CD4-positive, alpha-beta T cell (primary cell): Measurements from ENCODE around the gene CMTR1. TPM values are rescaled to one million over a fixed set of nuclear protein-coding genes. Genes with fewer than 3 reads are reported as not detected.
"Not testable (repeated sequence)": the region's sequence is repeated elsewhere in the genome, so short reads cannot be mapped to it uniquely, and the experiment has no call there.

ENCODE experiments used
- ATAC-seq: fragments of 200-7000 bp; cut with Tn5 transposase; one replicate; pipeline ENCODE4 v1.10.0; 2022; ENCODE audit warnings: mild to moderate bottlenecking; ENCODE audit not compliant: poor library complexity
- CTCF ChIA-PET: fragments of 350-600 bp; sonication (Branson Sonifier 250); formaldehyde crosslinking; loops from one replicate; lab custom pipeline; 2021; ENCODE audit warnings: antibody characterized with exemption, inconsistent platforms; lab: Charles Lee
- POLR2A ChIA-PET: fragments of 350-600 bp; sonication (Branson Sonifier 250); formaldehyde crosslinking; loops from one replicate; lab custom pipeline; 2021; ENCODE audit warnings: antibody characterized with exemption, inconsistent platforms; lab: Charles Lee
- DNase-seq, 14 experiments: peaks; one replicate each; pipeline ENCODE4 v3.0.0-alpha.2; 2013 to 2020; ENCODE audit warnings: mixed read lengths in 2 of 14
- H3K27ac ChIP-seq, 2 donors: one replicate each; pipeline versions ENCODE4 v1.5.1 to v1.7.0; 2013; ENCODE audit warnings: low read length in 2 of 2, low read depth in 1 of 2, mild to moderate bottlenecking in 1 of 2
- H3K27me3 ChIP-seq, 2 experiments: 1 replicate in 1 of 2; 2 replicates in 1 of 2; pipeline versions ENCODE4 v1.6.1 to v1.7.0; 2013; ENCODE audit warnings: low read length in 2 of 2, control low read depth in 1 of 2, mild to moderate bottlenecking in 1 of 2, moderate library complexity in 1 of 2; ENCODE audit not compliant: insufficient read depth in 2 of 2, control insufficient read depth in 1 of 2
- H3K36me3 ChIP-seq: one replicate; pipeline ENCODE4 v1.6.1; 2013; ENCODE audit warnings: low read length, control low read depth; ENCODE audit not compliant: insufficient read depth
- H3K4me1 ChIP-seq: one replicate; pipeline ENCODE4 v1.6.1; 2013; ENCODE audit warnings: low read length, control low read depth; ENCODE audit not compliant: insufficient read depth
- H3K4me3 ChIP-seq: one replicate; pipeline ENCODE4 v1.5.1; 2013; ENCODE audit warnings: mild to moderate bottlenecking, low read length, moderate library complexity
- H3K9me3 ChIP-seq, 2 experiments: 1 replicate in 1 of 2; 2 replicates in 1 of 2; pipeline versions ENCODE4 v1.6.1 to v1.7.0; 2013; ENCODE audit warnings: low read length in 2 of 2, mild to moderate bottlenecking in 2 of 2, control low read depth in 1 of 2, moderate library complexity in 1 of 2; ENCODE audit not compliant: control insufficient read depth in 1 of 2, insufficient read depth in 1 of 2
- H3K27ac Mint-ChIP-seq: one replicate; pipeline ENCODE4 v1.8.0; 2020; ENCODE audit warnings: mixed read lengths
- H3K27me3 Mint-ChIP-seq: one replicate; pipeline ENCODE4 v1.8.0; 2021; ENCODE audit warnings: mixed read lengths
- H3K36me3 Mint-ChIP-seq: one replicate; pipeline ENCODE4 v1.8.0; 2021; ENCODE audit warnings: low read depth, mixed read lengths
- H3K4me1 Mint-ChIP-seq: one replicate; pipeline ENCODE4 v1.8.0; 2021; ENCODE audit warnings: low read depth, mixed read lengths
- H3K4me3 Mint-ChIP-seq: one replicate; pipeline ENCODE4 v1.8.0; 2020; ENCODE audit warnings: mild to moderate bottlenecking, mixed read lengths
- H3K9me3 Mint-ChIP-seq: one replicate; pipeline ENCODE4 v1.8.0; 2020; ENCODE audit warnings: mixed read lengths
- intact Hi-C, 2 experiments: fragments of 100-400 bp; cut with DNase I in 1 of 2; cut with micrococcal nuclease in 1 of 2; formaldehyde crosslinking; loops; one replicate each; pipeline versions ENCODE4 v1.15.1 to v1.9.0; 2023 to 2025; cut with DNase I, micrococcal nuclease
- total RNA-seq, 174 experiments: library from RNA in 2 of 174; stranded (reverse) in 2 of 174; gene quantifications; one replicate each; pipeline ENCODE4 v1.2.3 and lab custom pipeline; 2021 to 2026
- TF ChIP-seq, protein P1 (sequence below): fragments of 200-600 bp; IDR thresholded peaks from one replicate; pipeline ENCODE4 v1.8.0; 2022; ENCODE audit warnings: antibody characterized with exemption, mild to moderate bottlenecking

The CMTR1 gene
- total RNA-seq, 2 experiments from 2014 or later = 79.7 to 80.3 TPM

DNA sequence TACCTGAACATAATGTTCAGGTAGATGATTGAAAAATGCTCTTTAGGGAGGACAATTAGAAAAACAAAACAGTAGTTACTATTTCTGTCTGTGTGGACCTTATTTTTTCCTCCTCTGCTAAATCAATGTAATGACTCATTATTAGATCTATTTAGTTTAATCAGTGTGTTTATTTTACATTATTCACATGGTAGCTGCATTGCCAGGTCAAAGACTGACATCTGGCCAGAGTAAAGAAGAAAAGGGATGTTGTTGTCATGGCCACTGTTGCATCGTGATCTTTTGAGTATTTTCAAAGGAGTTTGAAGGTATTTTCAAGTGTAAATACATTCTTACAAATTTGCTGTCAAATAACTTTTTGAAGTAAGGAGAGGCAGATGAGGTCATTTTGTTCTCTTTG is 5.9 kb downstream of the CMTR1 start:
- intact Hi-C loops = no loop called here

DNA sequence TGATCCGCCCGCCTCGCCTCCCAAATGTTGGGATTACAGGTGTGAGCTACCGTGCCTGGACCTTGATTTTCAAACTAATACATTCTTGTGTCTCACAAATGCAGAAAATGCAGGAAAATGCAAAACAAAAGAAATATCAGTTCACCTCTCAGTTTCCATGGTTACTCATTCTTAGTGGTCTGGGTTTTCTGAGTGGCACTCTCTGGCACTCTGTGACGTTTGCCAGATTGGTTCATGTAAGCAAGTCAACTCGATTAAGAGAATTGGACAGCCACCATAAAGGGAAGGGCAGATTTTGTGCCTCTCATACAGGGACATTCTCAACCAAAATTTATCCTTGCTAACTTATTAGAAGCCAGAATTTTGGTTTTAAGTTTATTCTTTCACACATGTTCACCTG is 8.6 kb downstream of the CMTR1 start:
- peaks cover 62% of the 10 kb centered on the region for H3K36me3 ChIP-seq
- Mint-ChIP-seq H3K9me3 (no peaks in the 10 kb centered on the region), H3K4me3 (peak overlapping the region; percentile 10), H3K27ac (peak overlapping the region; percentile 70), H3K4me1 (peaks cover 51% of the 10 kb centered on the region), H3K27me3 (no peaks in the 10 kb centered on the region), H3K36me3 (peaks cover 86% of the 10 kb centered on the region)
- no peaks in the 10 kb centered on the region for H3K27me3 ChIP-seq
- no peaks in the 10 kb centered on the region for H3K9me3 ChIP-seq
- TF ChIP-seq, protein P1, sequence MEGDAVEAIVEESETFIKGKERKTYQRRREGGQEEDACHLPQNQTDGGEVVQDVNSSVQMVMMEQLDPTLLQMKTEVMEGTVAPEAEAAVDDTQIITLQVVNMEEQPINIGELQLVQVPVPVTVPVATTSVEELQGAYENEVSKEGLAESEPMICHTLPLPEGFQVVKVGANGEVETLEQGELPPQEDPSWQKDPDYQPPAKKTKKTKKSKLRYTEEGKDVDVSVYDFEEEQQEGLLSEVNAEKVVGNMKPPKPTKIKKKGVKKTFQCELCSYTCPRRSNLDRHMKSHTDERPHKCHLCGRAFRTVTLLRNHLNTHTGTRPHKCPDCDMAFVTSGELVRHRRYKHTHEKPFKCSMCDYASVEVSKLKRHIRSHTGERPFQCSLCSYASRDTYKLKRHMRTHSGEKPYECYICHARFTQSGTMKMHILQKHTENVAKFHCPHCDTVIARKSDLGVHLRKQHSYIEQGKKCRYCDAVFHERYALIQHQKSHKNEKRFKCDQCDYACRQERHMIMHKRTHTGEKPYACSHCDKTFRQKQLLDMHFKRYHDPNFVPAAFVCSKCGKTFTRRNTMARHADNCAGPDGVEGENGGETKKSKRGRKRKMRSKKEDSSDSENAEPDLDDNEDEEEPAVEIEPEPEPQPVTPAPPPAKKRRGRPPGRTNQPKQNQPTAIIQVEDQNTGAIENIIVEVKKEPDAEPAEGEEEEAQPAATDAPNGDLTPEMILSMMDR = no peak
- intact Hi-C loops = no loop called here
- H3K4me1 ChIP-seq = peaks cover 7% of the 10 kb centered on the region
- DNase-seq = no peak
- ChIA-PET POLR2A (interaction anchor here (1.6 kb wide), 1 partner anchor 8 kb away, joined by 11 read pairs; the partner anchor contains the start of gene CMTR1), CTCF (interaction anchor here (0.9 kb wide), 1 partner anchor 8 kb away, joined by 3 read pairs; no protein-coding TSS in a partner anchor)
- peak overlapping the region in 1 of 2 donors; percentile 71 for H3K27ac ChIP-seq
- ATAC-seq = no peak
- H3K4me3 ChIP-seq = no peak overlapping the region

More for the DNA sequence above, 5.9 kb downstream of the CMTR1 start:
- ChIA-PET CTCF (interaction anchor here (0.6 kb wide), 1 partner anchor 113 kb away, joined by 3 read pairs; no protein-coding TSS in a partner anchor), POLR2A (no interaction called here)
- Histone ChIP-seq H3K27ac (no peak overlapping the region), H3K27me3 (no peaks in the 10 kb centered on the region), H3K9me3 (no peaks in the 10 kb centered on the region), H3K36me3 (peaks cover 51% of the 10 kb centered on the region), H3K4me3 (no peak overlapping the region), H3K4me1 (peaks cover 23% of the 10 kb centered on the region)
- H3K36me3 Mint-ChIP-seq = peaks cover 79% of the 10 kb centered on the region
- TF ChIP-seq, protein P1 = no peak
- no peak overlapping the region for H3K27ac Mint-ChIP-seq
- DNase-seq (no peak), ATAC-seq (no peak)
- H3K27me3 Mint-ChIP-seq = no peaks in the 10 kb centered on the region
- H3K4me1 Mint-ChIP-seq = peaks cover 73% of the 10 kb centered on the region
- H3K9me3 Mint-ChIP-seq = no peaks in the 10 kb centered on the region
- no peak overlapping the region for H3K4me3 Mint-ChIP-seq

DNA sequence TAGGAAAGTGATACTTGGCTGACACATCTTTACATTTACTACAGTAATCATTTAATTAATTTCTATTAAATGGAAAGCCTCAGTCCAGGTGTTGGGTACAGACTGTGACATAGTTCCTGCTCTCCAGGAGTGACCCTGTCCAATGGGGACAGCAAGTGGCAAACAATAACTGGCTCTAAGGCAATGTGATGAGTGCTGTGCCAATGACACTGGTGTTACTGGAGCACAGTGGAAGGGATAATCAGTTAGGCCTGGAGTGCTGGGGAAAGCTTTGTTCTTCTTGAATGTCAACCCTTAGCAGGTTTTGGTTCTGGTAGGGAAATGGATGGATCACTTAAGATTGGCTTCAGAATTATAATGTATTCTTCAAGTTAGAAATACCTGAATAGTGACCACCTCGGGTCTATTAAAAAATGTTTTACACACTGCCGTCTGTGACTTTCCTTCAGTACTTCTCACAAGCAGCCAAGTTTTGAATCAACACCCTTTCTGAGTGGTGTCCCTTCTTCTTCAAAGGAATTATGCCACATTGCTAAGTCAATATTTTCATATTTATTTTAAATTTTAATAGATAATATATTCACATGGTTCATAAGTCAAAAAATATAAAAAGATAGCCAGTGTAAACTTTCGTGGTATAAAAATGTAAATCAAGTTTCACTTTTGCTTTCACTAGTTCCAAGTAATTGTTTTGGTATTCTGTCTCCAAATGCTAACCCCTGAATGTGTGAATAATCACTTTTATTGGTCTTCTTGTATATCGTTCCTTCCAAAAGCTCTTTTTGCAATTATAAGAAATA is 9.6 kb downstream of the CMTR1 start:
- Mint-ChIP-seq H3K4me3 (peak overlapping the region; percentile 87), H3K36me3 (peaks cover 86% of the 10 kb centered on the region), H3K27me3 (no peaks in the 10 kb centered on the region), H3K27ac (peak overlapping the region; percentile 70), H3K4me1 (peaks cover 46% of the 10 kb centered on the region), H3K9me3 (no peaks in the 10 kb centered on the region)
- intact Hi-C loops = no loop called here
- H3K27ac ChIP-seq = peak overlapping the region in 1 of 2 donors; percentile 71
- H3K4me1 ChIP-seq = peaks cover 7% of the 10 kb centered on the region
- H3K27me3 ChIP-seq = no peaks in the 10 kb centered on the region
- DNase-seq (peak in 2 of 14 experiments; percentile 19 to 45), ATAC-seq (no peak)
- peaks cover 63% of the 10 kb centered on the region for H3K36me3 ChIP-seq
- H3K9me3 ChIP-seq = no peaks in the 10 kb centered on the region
- TF ChIP-seq, protein P1 = no peak
- peak overlapping the region; percentile 49 for H3K4me3 ChIP-seq
- CTCF ChIA-PET = interaction anchor here (0.9 kb wide), 1 partner anchor 9 kb away, joined by 3 read pairs; no protein-coding TSS in a partner anchor
- POLR2A ChIA-PET = interaction anchor here (1.0 to 1.6 kb wide), 2 partner anchors 9 to 11 kb away, joined by 3 to 11 read pairs; partner anchors contain the start of gene CMTR1

DNA sequence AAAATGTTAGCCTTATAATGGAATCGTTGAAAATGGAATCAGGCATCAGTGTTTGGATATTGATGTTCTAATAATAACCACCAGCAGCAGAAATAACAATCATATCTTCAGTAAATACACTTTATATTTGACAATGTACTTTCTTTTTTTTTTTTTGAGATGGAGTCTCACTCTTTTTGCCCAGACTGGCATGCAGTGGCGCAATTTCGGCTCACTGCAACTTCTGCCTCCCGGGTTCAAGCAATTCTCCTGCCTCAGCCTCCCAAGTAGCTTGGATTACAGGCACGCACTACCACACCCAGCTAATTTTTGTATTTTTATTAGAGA is 10.2 kb downstream of the CMTR1 start:
- H3K9me3 ChIP-seq, intact Hi-C loops, H3K9me3 Mint-ChIP-seq, ATAC-seq, H3K27me3 Mint-ChIP-seq, DNase-seq, H3K27me3 ChIP-seq, H3K4me1 ChIP-seq, POLR2A ChIA-PET: not testable (repeated sequence)
- peak overlapping the region; percentile 49 for H3K4me3 ChIP-seq
- Mint-ChIP-seq H3K4me3 (peak overlapping the region; percentile 87), H3K4me1 (peaks cover 43% of the 10 kb centered on the region), H3K36me3 (peaks cover 82% of the 10 kb centered on the region), H3K27ac (peak overlapping the region; percentile 70)
- H3K36me3 ChIP-seq = peaks cover 59% of the 10 kb centered on the region
- CTCF ChIA-PET = interaction anchor here (0.6 to 1.2 kb wide), 2 partner anchors 10 to 15 kb away, joined by 3 read pairs; partner anchors contain the start of gene CMTR1
- H3K27ac ChIP-seq = peak overlapping the region in 1 of 2 donors; percentile 71
